H1 (cell line): Measurements from ENCODE around the gene PNRC2. TPM values are rescaled to one million over a fixed set of nuclear protein-coding genes. Genes with fewer than 3 reads are reported as not detected.

Source experiments
- CTCF ChIA-PET: fragments of 300-600 bp; sonication (Branson Sonifier 250); formaldehyde crosslinking; loops from one replicate; lab custom pipeline; 2021; ENCODE audit not compliant: partially characterized antibody; lab: Charles Lee
- POLR2A ChIA-PET: fragments of 300-600 bp; sonication (Branson Sonifier 250); formaldehyde crosslinking; loops from one replicate; lab custom pipeline; 2021; ENCODE audit warnings: inconsistent platforms; ENCODE audit not compliant: partially characterized antibody; lab: Charles Lee
- DNase-seq, 2 experiments: peaks; one replicate each; pipeline versions ENCODE4 v3.0.0 to v3.0.0-alpha.2; 2010 to 2022; ENCODE audit warnings: low spot score in 2 of 2, low read depth in 1 of 2, mixed read lengths in 1 of 2
- FAIRE-seq: peaks from 2 replicates; lab custom pipeline; 2011; peaks lifted over from hg19 to GRCh38; lab: Jason Lieb, UNC
- H2AFZ ChIP-seq: 2 replicates; pipeline ENCODE4 v1.8.1; 2012; ENCODE audit warnings: low read length, inconsistent platforms
- H2AK5ac ChIP-seq: 2 replicates; pipeline ENCODE4 v1.6.1; 2013; ENCODE audit warnings: low read depth, low read length
- H2BK120ac ChIP-seq: replicated peaks from 2 replicates; pipeline ENCODE3; 2013; ENCODE audit warnings: low read depth, low read length, inconsistent platforms
- H2BK12ac ChIP-seq: 2 replicates; pipeline ENCODE4 v1.6.1; 2013; ENCODE audit warnings: low read depth, low read length
- H2BK15ac ChIP-seq: 2 replicates; pipeline ENCODE4 v1.6.1; 2013; ENCODE audit warnings: low read length
- H2BK20ac ChIP-seq: 2 replicates; pipeline ENCODE4 v1.6.1; 2013; ENCODE audit warnings: low read length
- H2BK5ac ChIP-seq: 2 replicates; pipeline ENCODE4 v1.6.1; 2013; ENCODE audit warnings: low read depth, low read length
- H3K14ac ChIP-seq: 2 replicates; pipeline ENCODE4 v1.6.1; 2013; ENCODE audit warnings: inconsistent platforms; ENCODE audit not compliant: insufficient read length
- H3K18ac ChIP-seq: 2 replicates; pipeline ENCODE4 v1.6.1; 2013; ENCODE audit warnings: low read length; ENCODE audit errors: extremely low read depth
- H3K23ac ChIP-seq: 2 replicates; pipeline ENCODE4 v1.6.1; 2013; ENCODE audit warnings: inconsistent platforms; ENCODE audit not compliant: insufficient read length
- H3K23me2 ChIP-seq: 2 replicates; pipeline ENCODE4 v1.6.1; 2013; ENCODE audit warnings: low read depth, low read length
- H3K27ac ChIP-seq: 2 replicates; pipeline ENCODE4 v1.6.1; 2011; ENCODE audit warnings: low read depth, low read length, inconsistent platforms
- H3K27me3 ChIP-seq, 4 experiments: replicated peaks in 1 of 4; 1 replicate in 1 of 4; 2 replicates in 3 of 4; pipeline versions ENCODE4 v1.6.1 to v1.8.1; 2011 to 2013; ENCODE audit warnings: low read length in 3 of 4, mild to moderate bottlenecking in 3 of 4, inconsistent platforms in 2 of 4, mixed read lengths in 2 of 4, moderate library complexity in 1 of 4; ENCODE audit not compliant: control insufficient read depth in 3 of 4, insufficient read depth in 3 of 4; ENCODE audit errors: extremely low read depth in 1 of 4
- H3K36me3 ChIP-seq, 4 experiments: 2 replicates each; pipeline versions ENCODE4 v1.6.1 to v1.8.1; 2011 to 2013; ENCODE audit warnings: mild to moderate bottlenecking in 4 of 4, low read length in 3 of 4, moderate library complexity in 2 of 4, control low read depth in 1 of 4, inconsistent platforms in 1 of 4; ENCODE audit not compliant: insufficient read depth in 4 of 4, control insufficient read depth in 2 of 4
- H3K4ac ChIP-seq: replicated peaks from 2 replicates; pipeline ENCODE3; 2013; ENCODE audit warnings: low read length, low read depth, mixed read lengths, inconsistent platforms; ENCODE audit not compliant: insufficient read length
- H3K4me1 ChIP-seq, 4 experiments: replicated peaks in 1 of 4; 1 replicate in 1 of 4; 2 replicates in 3 of 4; pipeline versions ENCODE4 v1.6.1 to v1.8.1; 2011 to 2013; ENCODE audit warnings: low read length in 3 of 4, inconsistent platforms in 2 of 4, mixed read lengths in 1 of 4; ENCODE audit not compliant: insufficient read depth in 4 of 4, control insufficient read depth in 3 of 4
- H3K4me2 ChIP-seq, 2 experiments: 2 replicates each; pipeline versions ENCODE4 v1.6.1 to v1.8.1; 2011 to 2013; ENCODE audit warnings: low read depth in 2 of 2, low read length in 2 of 2, control low read depth in 1 of 2, inconsistent platforms in 1 of 2, mild to moderate bottlenecking in 1 of 2; ENCODE audit not compliant: insufficient read depth in 1 of 2
- H3K4me3 ChIP-seq, 4 experiments: fragments of 200-600, 300-600 bp in 1 of 4; sonication (generic), shearing (Covaris generic), sonication (Bioruptor Twin) in 1 of 4; 2 replicates each; pipeline versions ENCODE4 v1.5.1 to v1.8.1; 2011 to 2016; ENCODE audit warnings: low read length in 4 of 4, low read depth in 3 of 4, control low read depth in 2 of 4, inconsistent platforms in 2 of 4, mild to moderate bottlenecking in 2 of 4, mixed read lengths in 1 of 4, moderate library complexity in 1 of 4; ENCODE audit not compliant: insufficient read depth in 2 of 4; ENCODE audit errors: extremely low read depth in 1 of 4
- H3K56ac ChIP-seq: replicated peaks from 2 replicates; pipeline ENCODE3; 2013; ENCODE audit warnings: low read depth, mild to moderate bottlenecking, mixed read lengths, low read length, inconsistent platforms; ENCODE audit not compliant: insufficient read length
- H3K79me1 ChIP-seq: 2 replicates; pipeline ENCODE4 v1.6.1; 2013; ENCODE audit warnings: low read depth, low read length, control low read depth
- H3K79me2 ChIP-seq, 2 experiments: 2 replicates each; pipeline versions ENCODE4 v1.6.1 to v1.8.1; 2012 to 2013; ENCODE audit warnings: low read length in 2 of 2, mild to moderate bottlenecking in 2 of 2, inconsistent platforms in 1 of 2; ENCODE audit not compliant: insufficient read depth in 2 of 2, control insufficient read depth in 1 of 2
- H3K9ac ChIP-seq, 4 experiments: replicated peaks in 1 of 4; 1 replicate in 1 of 4; 2 replicates in 3 of 4; pipeline versions ENCODE4 v1.6.1 to v1.8.1; 2011 to 2013; ENCODE audit warnings: low read depth in 3 of 4, low read length in 3 of 4, control low read depth in 2 of 4, mild to moderate bottlenecking in 2 of 4, moderate library complexity in 2 of 4, inconsistent platforms in 1 of 4; ENCODE audit errors: extremely low read depth in 1 of 4
- H3K9me3 ChIP-seq, 2 experiments: 2 replicates each; pipeline versions ENCODE4 v1.6.1 to v1.8.1; 2012 to 2013; ENCODE audit warnings: mild to moderate bottlenecking in 2 of 2, moderate library complexity in 2 of 2, control low read depth in 1 of 2, inconsistent platforms in 1 of 2, low read depth in 1 of 2, low read length in 1 of 2, mixed read lengths in 1 of 2; ENCODE audit not compliant: insufficient read depth in 2 of 2
- H4K20me1 ChIP-seq, 2 experiments: replicated peaks in 1 of 2; 2 replicates each; pipeline versions ENCODE3 to v1.8.1; 2011 to 2013; ENCODE audit warnings: inconsistent platforms in 2 of 2, low read length in 2 of 2, mild to moderate bottlenecking in 1 of 2; ENCODE audit not compliant: insufficient read depth in 2 of 2, control insufficient read depth in 1 of 2
- H4K5ac ChIP-seq: 2 replicates; pipeline ENCODE4 v1.6.1; 2013; ENCODE audit warnings: low read length, low read depth, mixed read lengths, inconsistent platforms; ENCODE audit not compliant: insufficient read length
- H4K8ac ChIP-seq: 2 replicates; pipeline ENCODE4 v1.8.0; 2013; ENCODE audit warnings: mild to moderate bottlenecking, moderate library complexity, low read length, inconsistent platforms; ENCODE audit not compliant: insufficient read depth; ENCODE audit errors: extremely low read depth
- H4K91ac ChIP-seq: replicated peaks from 2 replicates; pipeline ENCODE3; 2013; ENCODE audit warnings: low read length, mixed read lengths, inconsistent platforms; ENCODE audit not compliant: insufficient read length
- BACH1 ChIP-seq: IDR thresholded peaks from 2 replicates; pipeline ENCODE4 v1.6.1; 2012; ENCODE audit warnings: low read length, improper control_type of control experiment
- CTCF ChIP-seq, 3 experiments: IDR thresholded peaks; 1 replicate in 2 of 3; 2 replicates in 1 of 3; pipeline versions ENCODE4 v1.5.1 to v1.6.1; 2011; ENCODE audit warnings: low read length in 3 of 3, mild to moderate bottlenecking in 3 of 3, inconsistent platforms in 2 of 3, low read depth in 1 of 3, moderate library complexity in 1 of 3; ENCODE audit not compliant: insufficient read depth in 1 of 3; ENCODE audit errors: control extremely low read depth in 1 of 3
- EP300 ChIP-seq, 2 experiments: IDR thresholded peaks; 1 replicate in 1 of 2; 2 replicates in 1 of 2; pipeline ENCODE4 v1.6.1; 2011 to 2012; ENCODE audit warnings: low read depth in 2 of 2, low read length in 2 of 2, mild to moderate bottlenecking in 2 of 2, borderline replicate concordance in 1 of 2, inconsistent platforms in 1 of 2, moderate library complexity in 1 of 2
- NANOG ChIP-seq: IDR thresholded peaks from 2 replicates; pipeline ENCODE4 v1.6.1; 2011; ENCODE audit warnings: low read length, low read depth, mild to moderate bottlenecking, inconsistent platforms; ENCODE audit not compliant: insufficient read depth, poor library complexity, severe bottlenecking
- NRF1 ChIP-seq: IDR thresholded peaks from 2 replicates; pipeline ENCODE4 v1.6.1; 2011; ENCODE audit warnings: mild to moderate bottlenecking, low read depth, low read length, improper control_type of control experiment
- POLR2A ChIP-seq, 2 experiments: IDR thresholded peaks; 1 replicate in 1 of 2; 2 replicates in 1 of 2; pipeline ENCODE4 v1.6.1; 2011; ENCODE audit warnings: low read depth in 2 of 2, low read length in 2 of 2, mild to moderate bottlenecking in 2 of 2; ENCODE audit errors: control extremely low read depth in 1 of 2
- POLR2AphosphoS5 ChIP-seq: IDR thresholded peaks from 2 replicates; pipeline ENCODE4 v1.6.1; 2011; ENCODE audit warnings: low read depth, low read length
- TBP ChIP-seq: IDR thresholded peaks from 2 replicates; pipeline ENCODE4 v1.6.1; 2011; ENCODE audit warnings: low read depth, low read length, improper control_type of control experiment
- TEAD4 ChIP-seq: IDR thresholded peaks from 2 replicates; pipeline ENCODE4 v1.6.1; 2012; ENCODE audit warnings: low read depth, low read length, inconsistent platforms, mixed read lengths
- USF2 ChIP-seq: IDR thresholded peaks from 2 replicates; pipeline ENCODE4 v1.6.1; 2011; ENCODE audit warnings: low read length, improper control_type of control experiment
- polyA plus RNA-seq, 7 experiments: library from polyadenylated mRNA; depleted of rRNA in 3 of 7; stranded (reverse) in 5 of 7; unstranded in 2 of 7; fragments of >200 nt in 5 of 7; fragments of 200-250 nt in 2 of 7; gene quantifications; 1 replicate in 5 of 7; 2 replicates in 1 of 7; 4 replicates in 1 of 7; pipeline versions ENCODE4 v1.2.1 to v1.2.3, GENCODE V29; 2011 to 2013; ENCODE audit warnings: missing spikeins in 2 of 7, mixed read lengths in 2 of 7
- total RNA-seq: library from RNA; stranded (reverse); fragmentation: NEBNext Ultra II Directional; extraction: Animal tissue kit (Norgen Biotek cat#: 25700); gene quantifications from 2 replicates; pipeline ENCODE4 v1.2.1, GENCODE V29; 2021
- TF ChIP-seq, protein P1 (sequence below): IDR thresholded peaks from 2 replicates; pipeline ENCODE4 v1.6.1; 2012; ENCODE audit warnings: inconsistent platforms

PNRC2 gene
- total and polyA plus RNA-seq, 2 of the 8 experiments (the other 6 are each of a cell fraction or from before 2014, with no cell fraction given), result 57.5 to 147 TPM

DNA sequence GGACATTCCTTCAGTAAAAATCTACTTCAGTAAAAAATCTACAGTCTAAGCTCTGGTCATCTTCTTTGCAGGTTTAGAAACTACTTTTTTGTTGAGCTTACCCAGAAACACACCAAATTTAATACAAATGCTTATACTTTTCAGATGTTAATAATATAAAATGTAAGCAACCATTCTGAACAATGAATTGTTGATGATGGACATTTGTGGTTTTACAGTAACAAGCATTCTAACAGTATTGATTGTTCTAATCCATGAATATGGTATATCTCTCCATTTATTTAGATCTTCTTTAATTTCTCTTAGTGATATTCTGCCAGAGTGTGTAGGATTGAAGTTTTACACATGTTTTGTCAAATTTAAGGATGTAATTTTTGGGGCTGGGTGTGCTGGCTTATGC is 47.5 kb downstream of the PNRC2 start:
- Histone ChIP-seq H4K20me1 (no peaks in the 10 kb centered on the region), H3K4me2 (no peak overlapping the region), H2BK15ac (no peak overlapping the region), H2BK20ac (no peak overlapping the region), H2AK5ac (no peak overlapping the region), H3K4me3 (no peak overlapping the region), H3K36me3 (no peaks in the 10 kb centered on the region), H3K18ac (no peak overlapping the region), H4K91ac (no peak overlapping the region), H3K79me1 (no peaks in the 10 kb centered on the region), H2BK5ac (no peak overlapping the region), H2AFZ (no peak overlapping the region), H3K56ac (no peak overlapping the region), H3K4ac (no peak overlapping the region), H3K14ac (no peak overlapping the region), H3K9ac (no peak overlapping the region), H3K27me3 (no peaks in the 10 kb centered on the region), H2BK12ac (no peak overlapping the region), H3K23ac (no peak overlapping the region), H3K23me2 (no peaks in the 10 kb centered on the region), H3K4me1 (peaks cover 5 to 13% (median 12%) of the 10 kb centered on the region in 4 experiments), H3K9me3 (no peaks in the 10 kb centered on the region), H2BK120ac (no peak overlapping the region), H3K79me2 (no peaks in the 10 kb centered on the region), H3K27ac (no peak overlapping the region), H4K8ac (no peak overlapping the region), H4K5ac (no peak overlapping the region)
- FAIRE-seq, result no peak
- ChIA-PET POLR2A (no interaction called here), CTCF (interaction anchor here (5.4 kb wide), 1 partner anchor 20 kb away, joined by 24 read pairs; no protein-coding TSS in a partner anchor)
- DNase-seq, result no peak
- no peak for TF ChIP-seq CTCF (IDR thresholded peaks at IDR 0.05; ENCODE audit: control extremely low read depth in 1 of 3, insufficient read depth in 1 of 3, low read depth in 1 of 3, low read length in 3 of 3)
- TF ChIP-seq NANOG, result no peak
- TF ChIP-seq BACH1, result no peak
- TF ChIP-seq TBP, result no peak
- no peak for TF ChIP-seq POLR2A (IDR thresholded peaks at IDR 0.05; ENCODE audit: control extremely low read depth in 1 of 2, low read depth in 2 of 2, low read length in 2 of 2)
- no peak for TF ChIP-seq NRF1
- TF ChIP-seq EP300 (IDR thresholded peaks at IDR 0.05; ENCODE audit: borderline replicate concordance in 1 of 2, low read depth in 2 of 2, low read length in 2 of 2), result no peak
- TF ChIP-seq USF2, result no peak
- no peak for TF ChIP-seq POLR2AphosphoS5
- TF ChIP-seq, protein P1, sequence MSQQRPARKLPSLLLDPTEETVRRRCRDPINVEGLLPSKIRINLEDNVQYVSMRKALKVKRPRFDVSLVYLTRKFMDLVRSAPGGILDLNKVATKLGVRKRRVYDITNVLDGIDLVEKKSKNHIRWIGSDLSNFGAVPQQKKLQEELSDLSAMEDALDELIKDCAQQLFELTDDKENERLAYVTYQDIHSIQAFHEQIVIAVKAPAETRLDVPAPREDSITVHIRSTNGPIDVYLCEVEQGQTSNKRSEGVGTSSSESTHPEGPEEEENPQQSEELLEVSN, result no peak
- TF ChIP-seq TEAD4, result no peak
